ENCODE data around the gene SIRPA.

DNA sequence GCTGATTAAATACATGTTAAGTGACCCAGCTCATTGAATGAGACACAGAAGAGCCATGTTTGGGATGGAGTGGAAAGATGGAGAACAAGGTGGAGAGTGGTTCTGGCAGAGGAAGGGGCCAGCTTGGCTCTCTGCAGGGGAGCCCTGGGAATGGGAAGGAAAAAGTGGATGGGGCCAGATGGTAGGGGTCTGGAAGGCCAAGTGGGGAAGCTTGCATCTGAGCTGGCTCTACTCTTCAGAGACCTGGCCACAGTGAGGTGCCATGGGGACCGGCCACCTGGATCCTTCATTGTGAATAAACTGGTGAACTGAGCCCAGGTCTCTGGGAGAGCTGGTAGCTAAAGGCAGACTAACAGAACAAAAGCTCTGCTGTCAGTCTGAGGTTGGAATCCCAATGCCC lies 48.9 kb upstream of the SIRPA start:
- no peak for TF ChIP-seq POLR2A (IDR thresholded peaks at IDR 0.05)
- no peak for TF ChIP-seq CTCF (IDR thresholded peaks at IDR 0.05)
- TF ChIP-seq POLR2AphosphoS5 (IDR thresholded peaks at IDR 0.05) = no peak
